T-helper 2 cell (primary cell): ENCODE measurements around the gene BRD1.
A peak's percentile ranks its signal among the peaks of the same experiment; 100 is the strongest.
"Not testable (repeated sequence)": the region's sequence is repeated elsewhere in the genome, so short reads cannot be mapped to it uniquely, and the experiment has no call there.

Source experiments
- DNase-seq, 5 experiments: peaks; one replicate each; pipeline versions ENCODE4 v3.0.0 to v3.0.0-alpha.2; 2012 to 2022

BRD1 gene

GRCh38 chr22:49767355-49768062 lies 60.2 kb downstream of the BRD1 start:
- peak in 2 of 5 experiments; percentile 32 to 57 for DNase-seq

GRCh38 chr22:49765951-49766350 lies 61.7 kb downstream of the BRD1 start:
- no peak for DNase-seq

- no peak for DNase-seq
These were observed 62.4 kb downstream of the BRD1 start for GRCh38 chr22:49765091-49765771.

DNA sequence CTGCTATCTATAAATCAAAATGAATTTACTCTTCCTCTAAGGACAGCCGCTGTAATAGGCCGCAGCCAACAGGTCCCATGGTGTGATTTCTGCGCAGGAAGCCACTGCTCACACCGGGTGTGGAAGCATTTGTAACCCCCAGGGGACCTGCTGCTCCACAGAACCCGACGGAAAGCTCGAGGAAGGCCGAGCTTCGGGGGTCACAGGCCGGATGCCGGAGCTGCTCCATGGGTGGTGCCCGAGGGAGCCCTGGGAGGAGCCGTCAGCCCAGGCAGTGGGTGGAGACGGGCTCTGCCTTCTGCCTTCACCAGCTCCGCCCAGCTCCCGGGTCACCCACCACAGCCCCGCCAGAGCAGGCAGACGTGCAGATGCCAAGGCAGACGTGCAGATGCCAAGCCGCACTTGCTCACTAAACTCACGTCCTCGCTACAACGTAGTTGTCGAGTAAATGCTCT lies 63.5 kb downstream of the BRD1 start:
- DNase-seq = no peak

DNA sequence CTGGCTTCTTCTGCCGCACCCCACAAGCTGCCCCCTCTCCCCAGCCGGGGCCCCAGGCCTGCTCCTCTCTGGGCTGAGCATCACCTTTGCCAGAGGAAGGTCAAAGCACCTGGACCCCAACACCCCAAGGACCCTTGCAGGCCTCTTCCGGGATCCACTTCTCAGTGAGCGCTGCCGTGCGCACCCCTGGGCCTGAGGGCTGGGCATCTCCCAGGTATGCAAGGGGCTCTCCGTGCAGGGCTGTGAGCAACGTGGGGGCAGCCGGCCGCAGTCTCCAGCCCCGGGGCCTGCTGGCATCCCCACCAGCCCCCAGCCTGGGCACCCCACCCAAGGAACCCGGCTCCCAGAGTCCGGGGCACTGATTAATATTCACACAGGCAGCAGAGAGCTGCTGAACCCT lies 64.0 kb downstream of the BRD1 start:
- no peak for DNase-seq

- DNase-seq = no peak
These were observed 64.5 kb downstream of the BRD1 start for GRCh38 chr22:49763138-49763537.

DNA sequence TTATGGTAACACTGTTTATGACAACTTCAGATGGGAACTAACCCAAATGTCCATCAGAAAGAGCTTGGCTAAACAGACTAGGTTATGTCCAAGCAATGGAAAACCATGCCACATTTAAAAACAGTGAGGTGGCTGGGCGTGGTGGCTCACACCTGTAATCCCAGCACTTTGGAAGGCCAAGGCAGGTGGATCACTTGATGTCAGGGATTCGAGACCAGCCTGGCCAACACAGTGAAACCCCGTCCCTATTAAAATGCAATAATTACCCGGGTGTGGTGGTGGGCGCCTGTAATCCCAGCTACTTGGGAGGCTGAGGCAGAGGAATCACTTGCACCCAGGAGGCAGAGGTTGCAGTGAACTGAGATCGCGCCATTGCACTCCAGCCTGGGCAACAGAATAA lies 65.1 kb downstream of the BRD1 start:
- not testable (repeated sequence) for DNase-seq

- DNase-seq = no peak
These were observed 65.8 kb downstream of the BRD1 start for GRCh38 chr22:49761836-49762235.

GRCh38 chr22:49760630-49761571 lies 66.8 kb downstream of the BRD1 start:
- DNase-seq = peak in 1 of 5 experiments; percentile 35

DNA sequence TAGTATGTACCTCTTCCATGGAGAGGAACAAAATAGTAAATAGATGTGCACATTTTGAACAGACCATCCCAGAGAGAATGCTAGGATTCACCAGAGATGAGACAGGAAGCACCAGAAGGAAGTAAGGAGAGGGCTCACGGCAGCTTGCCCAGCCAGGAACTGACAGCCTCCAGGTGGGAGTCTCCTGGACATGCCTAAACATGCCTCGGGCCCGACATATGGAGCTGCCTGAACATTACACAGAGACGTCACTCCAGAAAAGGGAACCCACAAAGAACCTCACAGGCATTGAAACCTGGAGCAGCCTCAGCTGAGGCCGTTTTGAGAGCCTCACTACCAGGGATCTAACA lies 67.4 kb downstream of the BRD1 start:
- DNase-seq = no peak

GRCh38 chr22:49756676-49757075 lies 71.0 kb downstream of the BRD1 start:
- no peak for DNase-seq

DNA sequence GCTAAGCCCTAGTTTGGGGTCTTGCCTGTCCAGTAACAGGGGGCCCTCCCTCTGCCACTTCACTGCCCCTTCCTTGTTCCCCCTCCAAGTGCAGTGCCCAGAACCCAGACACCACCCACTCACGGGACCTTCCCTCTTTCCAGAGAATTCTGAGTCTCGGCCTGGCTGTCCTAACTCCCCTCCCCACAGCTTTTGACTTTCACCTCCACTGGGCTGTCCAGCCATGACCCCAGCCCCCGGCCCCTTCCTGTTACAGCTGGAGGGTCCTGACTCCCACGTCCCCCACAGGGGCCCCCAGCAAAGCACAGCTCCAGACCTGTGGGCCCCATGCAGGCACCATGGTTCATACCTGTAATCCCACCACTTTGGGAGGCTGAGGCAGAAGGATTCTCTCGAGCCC lies 71.5 kb downstream of the BRD1 start:
- DNase-seq = no peak

DNA sequence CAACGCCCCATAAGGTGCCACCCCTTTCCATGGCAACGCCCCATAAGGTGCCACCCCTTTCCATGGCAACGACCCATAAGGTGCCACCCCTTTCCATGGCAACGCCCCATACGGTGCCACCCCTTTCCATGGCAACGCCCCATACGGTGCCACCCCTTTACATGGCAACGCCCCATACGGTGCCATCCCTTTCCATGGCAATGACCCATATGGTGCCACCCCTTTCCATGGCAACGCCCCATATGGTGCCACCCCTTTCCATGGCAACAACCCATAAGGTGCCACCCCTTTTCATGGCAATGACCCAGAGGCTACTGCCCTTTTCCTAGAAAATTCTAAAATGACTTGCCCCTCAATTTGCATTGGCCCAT lies 72.1 kb downstream of the BRD1 start:
- DNase-seq = no peak

- DNase-seq = no peak
These were observed 72.7 kb downstream of the BRD1 start for GRCh38 chr22:49754696-49755630.

DNA sequence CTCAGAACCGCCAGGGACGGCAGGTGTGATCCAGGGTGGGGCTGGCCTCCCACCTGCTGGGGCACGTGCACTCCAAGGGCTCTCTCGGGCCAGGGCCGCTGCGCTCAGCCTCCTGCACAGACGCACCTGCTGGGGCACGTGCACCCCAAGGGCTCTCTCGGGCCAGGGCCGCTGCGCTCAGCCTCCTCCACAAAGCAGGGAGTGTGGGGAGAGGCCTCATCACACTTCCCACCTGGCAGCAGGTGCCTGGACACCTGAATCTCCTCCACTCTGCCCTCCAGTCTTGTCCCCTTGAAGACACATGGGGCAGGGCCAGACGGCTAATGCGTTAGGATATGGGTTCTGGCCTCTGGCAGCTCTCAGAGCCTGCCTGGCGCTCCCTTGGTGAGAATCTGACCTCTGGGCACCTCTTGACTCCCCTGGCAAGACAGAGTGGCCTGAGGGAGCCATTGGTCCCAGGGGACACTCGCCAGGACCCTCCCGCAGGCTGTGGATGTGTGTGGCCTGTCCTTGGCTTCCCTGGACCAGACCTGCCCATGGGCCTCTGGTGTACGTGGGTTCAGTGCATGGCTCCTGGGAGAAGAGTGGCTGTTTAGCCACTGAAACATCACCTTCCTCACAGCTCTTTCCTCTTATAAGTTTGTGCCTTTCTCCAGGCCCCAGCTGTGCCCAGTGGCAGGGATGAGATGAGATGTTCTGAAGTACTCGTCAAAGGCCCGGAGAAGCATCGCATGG lies 73.5 kb downstream of the BRD1 start:
- no peak for DNase-seq

GRCh38 chr22:49753276-49753890 lies 74.3 kb downstream of the BRD1 start:
- DNase-seq = no peak

- no peak for DNase-seq
These were observed 75.0 kb downstream of the BRD1 start for GRCh38 chr22:49752598-49753091.

DNA sequence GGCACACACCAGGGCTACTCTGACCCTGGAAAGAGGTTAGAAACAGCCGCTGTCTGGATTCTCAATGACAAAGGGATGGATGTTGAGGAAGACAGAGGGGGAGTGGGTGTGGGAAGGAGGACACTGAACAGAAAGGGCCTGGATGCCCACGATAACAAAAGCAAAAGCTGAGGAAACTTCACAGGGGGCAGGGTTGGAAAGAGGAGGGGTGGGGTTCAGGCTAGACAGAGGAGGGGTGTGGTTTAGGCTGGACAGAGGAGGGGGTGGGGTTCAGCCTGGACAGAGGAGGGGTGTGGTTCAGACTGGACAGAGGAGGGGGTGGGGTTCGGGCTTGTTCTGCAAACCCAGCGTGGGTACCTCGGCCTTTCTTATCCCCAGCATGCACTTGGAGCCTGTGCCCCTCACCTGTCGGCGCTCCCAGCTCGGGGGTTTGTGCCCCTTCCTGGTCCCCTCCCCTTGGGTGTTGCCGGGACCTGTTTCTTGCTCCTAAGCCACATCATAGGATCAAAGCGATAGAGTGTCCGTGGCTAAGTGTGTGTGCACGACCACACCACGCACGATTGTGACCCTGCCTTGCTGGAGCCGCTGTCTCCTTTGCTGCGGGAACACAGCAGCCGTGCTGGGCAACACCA lies 75.6 kb downstream of the BRD1 start:
- DNase-seq = no peak

DNA sequence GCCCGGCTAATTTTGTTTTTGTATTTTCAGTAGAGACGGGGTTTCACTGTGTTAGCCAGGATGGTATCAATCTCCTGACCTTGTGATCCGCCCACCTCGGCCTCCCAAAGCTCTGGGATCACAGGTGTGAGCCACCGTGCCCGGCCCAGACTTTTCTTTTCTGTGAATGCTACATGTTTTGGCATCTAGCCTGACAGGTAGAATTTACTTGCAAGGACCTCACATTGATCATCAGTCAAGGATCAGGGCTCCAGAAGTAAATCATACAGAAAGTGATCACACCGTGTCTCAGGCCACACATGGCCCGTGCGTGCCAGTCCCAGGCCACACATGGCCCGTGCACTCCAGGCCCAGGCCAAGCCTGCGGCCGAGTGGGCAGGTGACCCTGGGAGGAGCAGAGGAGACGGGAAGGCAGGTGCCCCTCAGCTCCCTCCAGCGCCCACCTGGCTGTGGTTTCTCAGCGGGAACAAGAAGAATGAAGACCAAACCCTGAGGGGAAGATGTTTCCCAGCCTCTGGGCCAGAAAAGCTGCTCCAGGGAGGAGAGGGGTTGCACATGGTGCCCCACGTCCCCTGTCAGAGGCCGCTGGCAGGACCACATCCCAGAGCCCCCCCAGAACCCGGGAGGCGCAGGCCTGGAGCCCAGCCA lies 76.2 kb downstream of the BRD1 start:
- no peak for DNase-seq
